ENCODE results near the gene SOCS7. TPM values are rescaled to one million over a fixed set of nuclear protein-coding genes. Genes with fewer than 3 reads are reported as not detected.

The SOCS7 gene
- total and polyA plus RNA-seq, 10 of the 15 experiments (the other 5 are each of a cell fraction or from before 2014, with no cell fraction given) = 0.68 to 12.8 (median 7.3) TPM

- TF ChIP-seq SPI1 (IDR thresholded peaks at IDR 0.05; ENCODE audit: borderline replicate concordance, insufficient read depth, low read depth, low read length) (no peak), EZH2 (IDR thresholded peaks at IDR 0.05; ENCODE audit: borderline replicate concordance, control insufficient read depth, low read depth, low read length) (no peak), ZSCAN29 (IDR thresholded peaks at IDR 0.05) (no peak), NR2C1 (IDR thresholded peaks at IDR 0.05) (no peak), NFYB (IDR thresholded peaks at IDR 0.05; ENCODE audit: insufficient read depth, low read depth, low read length) (no peak), JUND (IDR thresholded peaks at IDR 0.05; ENCODE audit: low read depth, low read length) (no peak), YBX1 (IDR thresholded peaks at IDR 0.05) (no peak), HDGF (IDR thresholded peaks at IDR 0.05) (no peak)
- TF ChIP-seq, protein P1, sequence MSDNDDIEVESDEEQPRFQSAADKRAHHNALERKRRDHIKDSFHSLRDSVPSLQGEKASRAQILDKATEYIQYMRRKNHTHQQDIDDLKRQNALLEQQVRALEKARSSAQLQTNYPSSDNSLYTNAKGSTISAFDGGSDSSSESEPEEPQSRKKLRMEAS (IDR thresholded peaks at IDR 0.05; ENCODE audit: low read depth, low read length) = no peak
- TF ChIP-seq, protein P2, sequence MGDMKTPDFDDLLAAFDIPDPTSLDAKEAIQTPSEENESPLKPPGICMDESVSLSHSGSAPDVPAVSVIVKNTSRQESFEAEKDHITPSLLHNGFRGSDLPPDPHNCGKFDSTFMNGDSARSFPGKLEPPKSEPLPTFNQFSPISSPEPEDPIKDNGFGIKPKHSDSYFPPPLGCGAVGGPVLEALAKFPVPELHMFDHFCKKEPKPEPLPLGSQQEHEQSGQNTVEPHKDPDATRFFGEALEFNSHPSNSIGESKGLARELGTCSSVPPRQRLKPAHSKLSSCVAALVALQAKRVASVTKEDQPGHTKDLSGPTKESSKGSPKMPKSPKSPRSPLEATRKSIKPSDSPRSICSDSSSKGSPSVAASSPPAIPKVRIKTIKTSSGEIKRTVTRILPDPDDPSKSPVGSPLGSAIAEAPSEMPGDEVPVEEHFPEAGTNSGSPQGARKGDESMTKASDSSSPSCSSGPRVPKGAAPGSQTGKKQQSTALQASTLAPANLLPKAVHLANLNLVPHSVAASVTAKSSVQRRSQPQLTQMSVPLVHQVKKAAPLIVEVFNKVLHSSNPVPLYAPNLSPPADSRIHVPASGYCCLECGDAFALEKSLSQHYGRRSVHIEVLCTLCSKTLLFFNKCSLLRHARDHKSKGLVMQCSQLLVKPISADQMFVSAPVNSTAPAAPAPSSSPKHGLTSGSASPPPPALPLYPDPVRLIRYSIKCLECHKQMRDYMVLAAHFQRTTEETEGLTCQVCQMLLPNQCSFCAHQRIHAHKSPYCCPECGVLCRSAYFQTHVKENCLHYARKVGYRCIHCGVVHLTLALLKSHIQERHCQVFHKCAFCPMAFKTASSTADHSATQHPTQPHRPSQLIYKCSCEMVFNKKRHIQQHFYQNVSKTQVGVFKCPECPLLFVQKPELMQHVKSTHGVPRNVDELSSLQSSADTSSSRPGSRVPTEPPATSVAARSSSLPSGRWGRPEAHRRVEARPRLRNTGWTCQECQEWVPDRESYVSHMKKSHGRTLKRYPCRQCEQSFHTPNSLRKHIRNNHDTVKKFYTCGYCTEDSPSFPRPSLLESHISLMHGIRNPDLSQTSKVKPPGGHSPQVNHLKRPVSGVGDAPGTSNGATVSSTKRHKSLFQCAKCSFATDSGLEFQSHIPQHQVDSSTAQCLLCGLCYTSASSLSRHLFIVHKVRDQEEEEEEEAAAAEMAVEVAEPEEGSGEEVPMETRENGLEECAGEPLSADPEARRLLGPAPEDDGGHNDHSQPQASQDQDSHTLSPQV (IDR thresholded peaks at IDR 0.05) = no peak
- TF ChIP-seq, protein P3, sequence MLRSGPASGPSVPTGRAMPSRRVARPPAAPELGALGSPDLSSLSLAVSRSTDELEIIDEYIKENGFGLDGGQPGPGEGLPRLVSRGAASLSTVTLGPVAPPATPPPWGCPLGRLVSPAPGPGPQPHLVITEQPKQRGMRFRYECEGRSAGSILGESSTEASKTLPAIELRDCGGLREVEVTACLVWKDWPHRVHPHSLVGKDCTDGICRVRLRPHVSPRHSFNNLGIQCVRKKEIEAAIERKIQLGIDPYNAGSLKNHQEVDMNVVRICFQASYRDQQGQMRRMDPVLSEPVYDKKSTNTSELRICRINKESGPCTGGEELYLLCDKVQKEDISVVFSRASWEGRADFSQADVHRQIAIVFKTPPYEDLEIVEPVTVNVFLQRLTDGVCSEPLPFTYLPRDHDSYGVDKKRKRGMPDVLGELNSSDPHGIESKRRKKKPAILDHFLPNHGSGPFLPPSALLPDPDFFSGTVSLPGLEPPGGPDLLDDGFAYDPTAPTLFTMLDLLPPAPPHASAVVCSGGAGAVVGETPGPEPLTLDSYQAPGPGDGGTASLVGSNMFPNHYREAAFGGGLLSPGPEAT (IDR thresholded peaks at IDR 0.05; ENCODE audit: low read depth) = no peak
- TF ChIP-seq, protein P4, sequence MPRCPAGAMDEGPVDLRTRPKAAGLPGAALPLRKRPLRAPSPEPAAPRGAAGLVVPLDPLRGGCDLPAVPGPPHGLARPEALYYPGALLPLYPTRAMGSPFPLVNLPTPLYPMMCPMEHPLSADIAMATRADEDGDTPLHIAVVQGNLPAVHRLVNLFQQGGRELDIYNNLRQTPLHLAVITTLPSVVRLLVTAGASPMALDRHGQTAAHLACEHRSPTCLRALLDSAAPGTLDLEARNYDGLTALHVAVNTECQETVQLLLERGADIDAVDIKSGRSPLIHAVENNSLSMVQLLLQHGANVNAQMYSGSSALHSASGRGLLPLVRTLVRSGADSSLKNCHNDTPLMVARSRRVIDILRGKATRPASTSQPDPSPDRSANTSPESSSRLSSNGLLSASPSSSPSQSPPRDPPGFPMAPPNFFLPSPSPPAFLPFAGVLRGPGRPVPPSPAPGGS (IDR thresholded peaks at IDR 0.05; ENCODE audit: borderline replicate concordance, insufficient read depth, low read depth, low read length, poor library complexity, severe bottlenecking) = no peak
Observed at GRCh38 chr17:38315497-38315896, 36.1 kb upstream of the SOCS7 start (continued).

Data from GM12878 (cell line).